VCaP (cell line): ENCODE data around the gene TMEM178B.

Experiments used
- H3K27ac ChIP-seq: fragments of 450-650 bp; 2 replicates; pipeline ENCODE4 v1.5.1; 2017
- TF ChIP-seq, protein P1 (sequence below): fragments of 450-650 bp; conservative IDR thresholded peaks from 2 replicates; pipeline ENCODE4 v1.5.1; 2017; ENCODE audit warnings: mild to moderate bottlenecking, moderate library complexity

Gene TMEM178B

GRCh38 chr7:141436139-141436538, 362.3 kb downstream of the TMEM178B start:
- no peak overlapping the region for H3K27ac ChIP-seq
- TF ChIP-seq, protein P1, sequence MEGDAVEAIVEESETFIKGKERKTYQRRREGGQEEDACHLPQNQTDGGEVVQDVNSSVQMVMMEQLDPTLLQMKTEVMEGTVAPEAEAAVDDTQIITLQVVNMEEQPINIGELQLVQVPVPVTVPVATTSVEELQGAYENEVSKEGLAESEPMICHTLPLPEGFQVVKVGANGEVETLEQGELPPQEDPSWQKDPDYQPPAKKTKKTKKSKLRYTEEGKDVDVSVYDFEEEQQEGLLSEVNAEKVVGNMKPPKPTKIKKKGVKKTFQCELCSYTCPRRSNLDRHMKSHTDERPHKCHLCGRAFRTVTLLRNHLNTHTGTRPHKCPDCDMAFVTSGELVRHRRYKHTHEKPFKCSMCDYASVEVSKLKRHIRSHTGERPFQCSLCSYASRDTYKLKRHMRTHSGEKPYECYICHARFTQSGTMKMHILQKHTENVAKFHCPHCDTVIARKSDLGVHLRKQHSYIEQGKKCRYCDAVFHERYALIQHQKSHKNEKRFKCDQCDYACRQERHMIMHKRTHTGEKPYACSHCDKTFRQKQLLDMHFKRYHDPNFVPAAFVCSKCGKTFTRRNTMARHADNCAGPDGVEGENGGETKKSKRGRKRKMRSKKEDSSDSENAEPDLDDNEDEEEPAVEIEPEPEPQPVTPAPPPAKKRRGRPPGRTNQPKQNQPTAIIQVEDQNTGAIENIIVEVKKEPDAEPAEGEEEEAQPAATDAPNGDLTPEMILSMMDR = no peak

- TF ChIP-seq, protein P1 = no peak
Measured at GRCh38 chr7:141436575-141437075, 362.8 kb downstream of the TMEM178B start.

GRCh38 chr7:141439164-141439563, 365.3 kb downstream of the TMEM178B start:
- TF ChIP-seq, protein P1 = no peak
- H3K27ac ChIP-seq = no peak overlapping the region

More at GRCh38 chr7:141436575-141437075, 362.8 kb downstream of the TMEM178B start:
- no peak overlapping the region for H3K27ac ChIP-seq

DNA sequence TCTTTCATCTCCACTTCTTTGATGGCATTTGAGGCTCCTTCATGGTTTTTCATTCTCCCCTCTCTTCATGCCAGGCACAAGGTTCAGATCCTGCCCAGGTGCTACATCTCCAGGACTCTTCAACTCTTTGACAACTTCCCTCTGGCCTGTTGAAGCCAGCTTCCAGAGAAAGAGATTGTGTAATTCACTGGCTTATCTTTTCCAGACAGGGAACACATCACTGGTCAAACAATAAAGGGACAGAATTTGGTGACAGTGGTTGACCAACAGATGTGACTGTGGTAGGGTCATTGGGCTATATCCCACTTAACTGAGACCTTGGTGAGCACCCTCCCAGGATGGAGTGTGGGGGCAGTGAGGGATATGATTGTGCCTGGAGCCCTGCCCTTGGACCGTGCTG, 365.9 kb downstream of the TMEM178B start:
- H3K27ac ChIP-seq = no peak overlapping the region
- TF ChIP-seq, protein P1 = no peak

DNA sequence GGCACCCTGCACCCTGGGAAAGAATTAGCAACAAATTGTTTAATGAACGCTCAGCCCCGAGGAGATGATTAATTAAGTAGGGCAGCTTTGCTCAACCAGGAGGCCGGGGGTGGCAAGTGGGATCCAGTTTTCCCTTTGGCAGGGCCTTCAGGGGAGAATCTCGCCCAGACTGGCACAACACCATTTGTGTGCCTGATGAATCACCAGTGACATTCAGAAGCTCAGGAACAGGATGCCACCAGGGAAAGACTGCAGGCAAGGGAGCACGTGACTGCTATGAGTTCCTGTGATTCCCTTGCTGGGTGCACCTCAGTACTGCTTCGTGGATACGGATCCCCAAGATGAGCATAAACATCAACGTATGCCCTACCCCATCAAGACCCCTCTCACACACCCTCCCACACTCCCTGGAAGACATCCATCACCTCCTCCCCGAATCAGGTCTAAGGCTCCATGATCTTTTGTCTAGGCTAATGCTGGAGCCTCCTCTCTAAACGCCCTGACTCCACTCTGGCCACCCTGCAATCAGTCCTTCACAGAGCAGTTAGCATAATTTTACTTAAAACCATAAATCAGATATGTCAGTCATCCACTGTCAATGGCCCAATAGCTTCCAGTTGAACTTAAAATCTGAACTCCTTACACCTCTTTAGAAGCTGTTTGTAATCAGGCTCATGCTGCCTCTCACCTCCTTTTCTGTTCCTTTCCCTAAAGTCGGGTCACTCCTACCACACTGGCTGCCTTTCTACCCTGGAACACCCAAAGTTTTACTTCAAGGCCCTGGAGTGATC, 368.2 kb downstream of the TMEM178B start:
- no peak overlapping the region for H3K27ac ChIP-seq
- TF ChIP-seq, protein P1 = no peak

DNA sequence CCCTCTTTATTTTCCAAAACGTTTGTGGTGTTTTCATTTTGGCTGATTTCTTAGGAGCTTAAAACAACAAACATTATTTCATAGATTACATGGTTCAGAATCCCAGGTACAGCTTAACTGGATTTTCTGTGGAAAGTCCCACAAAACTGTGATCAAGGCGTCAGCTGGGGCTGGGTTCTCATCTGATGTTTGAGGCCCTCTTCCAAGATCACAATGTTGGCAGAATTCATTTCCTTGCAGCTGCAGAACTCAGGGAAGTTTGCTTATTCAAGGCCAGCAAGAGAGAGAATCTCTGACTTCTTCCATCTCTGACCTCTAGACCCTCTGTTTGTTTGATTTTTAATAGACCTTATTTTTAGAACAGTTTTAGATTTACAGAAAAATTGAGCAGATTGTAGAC, 368.9 kb downstream of the TMEM178B start:
- TF ChIP-seq, protein P1 = no peak
- no peak overlapping the region for H3K27ac ChIP-seq

- TF ChIP-seq, protein P1 = no peak
Measured at GRCh38 chr7:141444961-141445360, 371.1 kb downstream of the TMEM178B start.

More at GRCh38 chr7:141444961-141445360, 371.1 kb downstream of the TMEM178B start:
- no peak overlapping the region for H3K27ac ChIP-seq
